Activated CD8-positive, alpha-beta memory T cell treated with anti-CD3 and anti-CD28 coated beads, Interleukin-2, amount 50 U/mL, for 4 hours (primary cell): ENCODE measurements around the gene GPN3.
"Not testable (repeated sequence)": the region's sequence is repeated elsewhere in the genome, so short reads cannot be mapped to it uniquely, and the experiment has no call there.

ENCODE experiments used
- DNase-seq: peaks from one replicate; pipeline ENCODE4 v3.0.0-alpha.2; 2020

The GPN3 gene

DNA sequence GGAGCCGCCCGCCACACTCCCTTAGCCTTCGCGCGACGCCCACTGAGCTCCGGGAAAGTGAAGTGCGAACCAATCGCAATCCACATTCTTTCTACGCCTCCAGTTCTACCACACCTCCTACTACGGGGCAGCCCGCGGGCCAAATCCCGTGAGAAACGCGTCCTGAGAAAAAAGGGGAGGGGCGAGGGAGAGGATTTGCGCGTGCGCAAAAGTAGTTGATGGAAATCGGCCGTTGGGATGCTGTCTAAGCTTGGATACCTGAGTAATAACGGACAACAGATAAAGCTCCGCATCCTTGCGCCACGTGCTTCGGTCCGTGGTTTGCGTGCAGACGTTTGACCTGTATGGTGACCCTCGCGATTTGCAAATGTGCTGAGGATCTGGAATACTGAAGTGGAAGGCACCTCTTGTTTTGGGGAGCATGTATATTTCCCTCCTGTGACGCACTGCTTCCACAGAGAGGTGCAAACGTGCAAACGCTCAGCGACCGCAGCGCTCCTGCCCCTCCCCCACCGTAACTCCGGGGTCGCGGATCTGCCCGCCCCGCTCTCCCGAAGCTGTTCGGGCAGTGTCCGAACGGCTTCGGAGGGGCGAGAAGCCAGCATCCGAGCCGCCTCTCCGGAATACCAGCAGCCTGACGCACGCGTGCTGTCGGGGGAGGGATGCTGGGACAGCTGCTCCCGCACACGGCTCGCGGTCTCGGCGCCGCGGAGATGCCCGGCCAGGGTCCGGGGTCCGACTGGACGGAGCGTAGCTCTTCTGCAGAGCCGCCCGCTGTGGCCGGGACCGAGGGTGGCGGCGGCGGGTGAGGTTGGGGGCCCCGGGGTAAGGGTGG is at the start of gene GPN3, which contains the start of gene FAM216A:
GPN3 (minus strand) TSS at position 44 of the 835 bp plus-strand sequence. CDS start 54 bp downstream, outside the sequence.
FAM216A (plus strand) TSS at position 632 of the 835 bp plus-strand sequence; CDS start at position 663, 31 bp downstream.
- DNase-seq, result peak; percentile 91

DNA sequence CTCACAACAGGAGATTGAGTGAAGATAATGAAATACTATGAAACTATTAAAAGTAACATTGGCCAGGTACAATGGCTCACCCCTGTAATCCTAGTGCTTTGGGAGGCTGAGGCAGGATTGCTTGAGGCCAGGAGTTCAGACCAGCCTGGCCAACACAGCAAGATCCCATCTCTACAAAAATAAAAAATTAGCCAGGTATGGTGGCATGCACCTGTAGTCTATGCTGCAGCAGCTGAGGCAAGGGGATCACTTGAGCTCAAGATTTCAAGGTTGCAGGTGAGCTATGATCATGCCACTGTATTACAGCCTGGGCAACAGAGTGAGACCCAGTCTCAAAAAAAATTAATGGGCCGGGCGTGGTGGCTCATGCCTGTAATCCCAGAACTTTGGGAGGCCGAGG is 48.9 kb upstream of the GPN3 start:
- no peak for DNase-seq

DNA sequence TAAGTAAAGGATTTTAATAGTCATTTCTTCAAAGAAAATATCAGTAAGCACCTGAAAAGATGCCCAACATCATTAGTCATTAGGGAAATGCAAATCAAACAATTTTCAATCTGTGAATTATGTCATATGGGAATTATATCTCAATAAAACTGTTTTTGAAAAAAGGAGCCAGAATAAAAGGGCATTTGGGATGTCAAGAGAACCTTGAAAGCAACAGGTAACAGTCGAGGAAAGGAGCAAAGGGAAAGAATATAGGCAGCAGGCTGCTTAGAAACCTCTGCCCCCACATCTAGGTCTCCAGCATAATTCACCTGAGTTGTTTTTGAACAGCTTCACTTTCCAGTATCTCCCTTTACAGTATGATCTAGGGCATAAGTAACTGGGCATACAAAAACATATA is 46.3 kb upstream of the GPN3 start:
- DNase-seq, result no peak

DNA sequence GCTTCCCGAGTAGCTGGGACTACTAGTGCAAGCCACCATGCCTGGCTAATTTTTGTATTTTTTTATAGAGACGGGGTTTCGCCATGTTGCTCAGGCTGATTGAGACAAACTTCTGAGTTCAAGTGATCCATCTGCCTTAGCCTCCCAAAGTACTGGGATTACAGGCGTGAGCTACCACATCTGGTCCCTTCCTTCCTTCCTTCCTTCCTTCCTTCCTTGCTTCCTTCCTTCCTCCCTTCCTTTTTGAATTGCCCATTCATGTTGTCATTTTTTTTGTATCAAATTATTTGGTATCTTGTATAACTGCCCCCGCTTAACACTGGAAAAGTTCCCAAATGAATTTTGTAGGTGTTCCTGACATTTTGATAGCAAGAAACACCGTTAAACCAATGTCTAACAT is 45.8 kb upstream of the GPN3 start:
- no peak for DNase-seq

- no peak for DNase-seq
Observed at GRCh38 chr12:110508071-110508586, 40.1 kb upstream of the GPN3 start.

- no peak for DNase-seq
Observed at GRCh38 chr12:110505332-110505731, 37.3 kb upstream of the GPN3 start.

DNA sequence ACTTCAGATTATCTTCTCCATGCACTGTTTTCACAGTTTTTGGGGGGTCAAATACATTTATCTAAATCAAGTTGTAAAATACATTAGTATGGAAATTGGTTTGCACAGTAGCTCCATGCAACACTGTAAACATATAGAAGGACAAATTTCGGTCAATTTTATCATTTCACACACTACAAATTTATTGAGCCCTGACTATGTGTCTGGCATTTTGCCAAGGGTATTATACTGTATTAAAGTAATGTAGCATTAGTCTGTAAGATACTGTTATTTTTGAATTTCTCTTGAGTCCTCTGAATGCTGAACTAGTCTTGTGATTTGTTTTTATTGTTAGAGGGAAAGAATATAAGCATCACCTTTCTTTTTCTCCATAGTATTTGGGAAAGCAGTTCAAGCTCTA is 35.4 kb upstream of the GPN3 start:
- DNase-seq, result no peak

- peak; percentile 98 for DNase-seq
Observed at GRCh38 chr12:110501752-110502738, 34.0 kb upstream of the GPN3 start, which contains the start of the genes RAD9B and VPS29. Gene RAD9B (plus strand): TSS chr12:110502331. CDS start chr12:110502338, 7 bp downstream. Gene VPS29 (minus strand): TSS chr12:110502111. CDS start chr12:110502051, 60 bp downstream.

DNA sequence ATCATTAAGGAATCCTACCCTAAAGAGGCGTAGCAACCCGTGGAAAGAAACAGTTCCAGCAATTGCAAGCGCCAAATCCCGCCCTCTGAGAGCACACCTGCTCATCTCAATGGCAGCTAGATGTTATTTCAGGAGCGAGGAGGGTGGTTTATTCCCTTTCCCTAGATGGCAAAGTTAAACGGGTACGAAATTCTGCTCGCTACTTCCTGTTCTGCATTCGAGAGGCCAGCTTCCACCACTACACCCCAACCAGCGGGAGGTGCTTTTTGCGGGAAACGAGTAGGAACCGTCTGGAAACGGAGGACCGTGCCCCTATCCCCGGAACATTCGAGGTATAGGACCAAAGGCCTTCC is 33.3 kb upstream of the GPN3 start:
- DNase-seq, result no peak

DNA sequence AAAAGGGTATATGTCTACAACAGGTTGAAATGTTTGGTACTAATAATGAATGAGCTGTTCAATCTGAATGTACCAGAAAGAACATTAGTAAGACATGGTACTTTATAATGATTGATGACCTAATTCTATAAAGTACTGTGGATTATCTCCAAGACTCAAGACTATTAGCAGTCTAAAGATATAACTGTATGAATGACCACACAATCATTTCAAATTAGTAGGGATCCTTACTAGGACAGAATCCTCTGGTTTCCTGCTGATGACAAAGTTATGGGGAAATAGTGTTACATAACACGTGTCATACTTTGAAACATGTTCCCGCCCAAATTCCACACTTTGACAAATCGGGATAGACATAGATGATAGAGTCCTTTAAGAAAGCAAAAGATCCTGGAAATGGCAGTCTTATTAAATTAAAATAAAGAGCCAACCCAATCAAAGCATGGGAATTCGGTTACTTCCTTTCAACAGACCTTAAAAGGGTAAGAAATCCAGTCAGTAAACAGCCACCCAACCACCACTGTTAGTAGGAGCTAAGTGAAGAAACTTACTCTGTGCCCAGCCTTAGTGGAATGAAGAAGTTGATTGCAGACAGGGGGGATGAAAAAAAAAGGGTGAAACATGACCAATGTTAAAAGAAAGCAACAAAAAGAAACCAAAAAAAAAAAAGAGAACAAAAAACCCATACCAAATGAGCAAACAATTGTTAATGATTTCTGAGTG is 31.1 kb upstream of the GPN3 start:
- no peak for DNase-seq

GRCh38 chr12:110475426-110475825 is 7.4 kb upstream of the GPN3 start:
- DNase-seq, result no peak

DNA sequence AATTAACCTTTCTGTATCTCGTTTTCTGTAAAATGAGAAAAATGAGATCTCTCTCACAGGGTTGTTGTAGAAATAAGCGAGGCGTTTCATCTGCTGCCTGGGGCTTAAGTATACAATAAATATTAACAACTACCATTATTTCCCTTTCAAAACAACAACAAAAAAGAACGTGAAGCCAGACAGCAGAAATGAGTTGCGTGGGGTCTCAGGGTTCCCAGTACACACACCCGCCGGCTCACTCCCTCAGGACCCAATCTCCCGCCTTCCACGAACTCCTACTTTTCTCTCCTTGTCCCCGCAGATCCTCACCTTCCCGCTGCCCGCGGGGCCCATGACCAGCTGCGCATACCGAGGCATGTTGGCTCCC is 227 bp downstream of the GPN3 start:
- no peak for DNase-seq

GRCh38 chr12:110466791-110467190 is 1.3 kb downstream of the GPN3 start:
- DNase-seq, result no peak

DNA sequence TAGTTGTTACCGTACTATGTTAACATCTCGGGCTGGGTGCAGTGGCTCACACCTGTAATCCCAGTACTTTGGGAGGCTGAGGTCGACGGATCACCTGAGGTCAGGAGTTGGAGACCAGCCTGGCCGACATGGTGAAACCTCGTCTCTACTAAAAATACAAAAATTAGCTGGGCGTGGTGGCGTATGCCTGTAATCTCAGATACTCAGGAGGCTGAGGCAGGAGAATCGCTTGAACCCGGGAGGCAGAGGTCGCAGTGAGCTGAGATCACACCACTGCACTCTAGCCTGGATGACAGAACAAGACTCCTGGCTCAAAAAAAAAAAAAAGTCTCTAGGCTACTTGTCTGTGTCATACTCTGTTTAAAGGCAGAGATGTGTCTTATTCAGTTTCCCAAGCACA is 2.3 kb downstream of the GPN3 start:
- not testable (repeated sequence) for DNase-seq

DNA sequence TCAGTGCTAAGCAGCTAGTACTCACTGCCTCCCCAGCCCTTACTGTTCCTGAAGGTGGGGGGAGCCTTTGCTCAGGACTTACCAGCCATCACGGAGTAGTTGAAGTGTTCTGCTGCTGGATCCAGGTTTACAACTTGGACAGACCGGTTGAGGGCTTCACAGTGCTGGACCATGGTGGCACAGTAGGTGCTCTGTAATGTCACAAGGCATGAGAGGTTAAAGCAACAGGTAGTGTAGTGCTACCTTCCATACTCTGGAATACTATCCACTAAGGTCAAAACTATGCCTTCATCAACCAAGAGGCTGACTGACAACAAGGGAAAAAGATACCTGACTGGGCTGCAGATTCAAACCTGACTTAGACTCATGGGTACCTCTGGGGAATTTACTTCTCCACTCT is 3.0 kb downstream of the GPN3 start:
- DNase-seq, result no peak

GRCh38 chr12:110461189-110461588 is 6.9 kb downstream of the GPN3 start:
- not testable (repeated sequence) for DNase-seq

DNA sequence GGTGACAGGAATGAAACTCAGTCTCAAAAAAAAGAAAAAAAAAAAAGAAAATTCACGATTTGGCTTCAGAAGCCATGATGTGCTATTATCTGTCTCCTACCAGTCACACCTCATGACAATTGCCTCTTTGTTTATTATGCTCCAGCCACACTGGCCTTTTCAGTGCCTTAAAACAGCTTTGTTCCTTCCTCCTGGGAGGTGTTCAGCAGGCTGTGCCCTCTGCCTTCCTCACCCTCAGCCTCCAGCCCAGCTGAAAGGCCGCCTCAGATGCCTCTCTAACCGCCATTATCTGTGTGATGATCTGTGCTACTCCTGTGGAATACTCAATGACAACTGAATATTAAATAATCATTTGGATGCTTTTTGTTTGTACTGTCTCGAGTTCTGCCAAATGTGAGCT is 9.3 kb downstream of the GPN3 start:
- no peak for DNase-seq

DNA sequence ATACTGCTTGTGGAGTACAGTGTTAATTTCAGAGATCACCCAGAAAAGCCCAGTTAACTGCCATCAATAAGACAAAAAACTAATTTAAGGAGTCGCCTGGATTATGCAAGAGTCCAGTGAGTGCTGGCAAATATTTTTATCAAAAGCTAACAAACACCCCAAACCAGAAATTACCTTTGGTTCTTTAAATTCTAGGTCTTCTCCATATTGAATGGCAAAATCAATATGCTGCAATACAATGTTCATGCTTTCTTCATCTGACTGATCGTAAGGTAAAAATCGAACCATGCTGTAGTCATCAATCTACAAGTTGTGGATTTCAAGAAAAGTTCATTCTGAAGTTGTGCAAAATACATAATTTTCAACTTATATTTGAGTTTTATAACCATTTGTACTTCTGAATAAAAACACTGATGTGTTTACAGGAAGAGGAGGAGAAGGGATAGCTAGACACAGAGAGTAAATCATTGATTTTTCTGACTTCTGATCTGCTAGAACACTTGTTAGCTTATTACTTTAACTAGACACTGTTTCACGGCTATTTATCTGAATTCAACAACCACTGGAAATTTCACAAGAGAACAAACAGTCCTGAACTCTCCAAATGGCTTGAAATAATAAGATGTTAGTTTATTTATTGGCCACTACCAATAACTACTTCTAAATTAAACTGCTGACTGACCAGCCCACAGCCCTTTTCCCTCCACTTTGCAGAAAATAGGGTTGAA is 14.3 kb downstream of the GPN3 start:
- DNase-seq, result no peak

- no peak for DNase-seq
Observed at GRCh38 chr12:110451263-110451662, 16.8 kb downstream of the GPN3 start.

GRCh38 chr12:110449799-110450497 is 18.1 kb downstream of the GPN3 start, which contains the start of gene ARPC3:
Gene ARPC3 (minus strand): TSS chr12:110450337. CDS start chr12:110450260, 77 bp downstream.
- DNase-seq, result peak; percentile 94

- no peak for DNase-seq
Observed at GRCh38 chr12:110444455-110444854, 23.6 kb downstream of the GPN3 start.
